GM23338 (cell line): ENCODE data around the gene PAQR5. TPM values are rescaled to one million over a fixed set of nuclear protein-coding genes. Genes with fewer than 3 reads are reported as not detected.

Source experiments
- ATAC-seq: fragments of 200-7000 bp; cut with Tn5 transposase; 3 replicates; pipeline ENCODE4 v1.9.1; 2020
- DNase-seq: peaks from one replicate; pipeline ENCODE4 v3.0.0-alpha.2; 2015; ENCODE audit warnings: low spot score
- H2AFZ ChIP-seq: fragments of 200-600 bp; sonication (generic); 2 replicates; pipeline ENCODE4 v1.8.0; 2016; ENCODE audit warnings: antibody characterized with exemption, mild to moderate bottlenecking, moderate library complexity
- H3F3A ChIP-seq: fragments of 200-600 bp; sonication (generic); replicated peaks from 2 replicates; pipeline ENCODE4 v1.8.0; 2017; ENCODE audit warnings: antibody characterized with exemption, mixed run types, low read depth
- H3K27ac ChIP-seq: fragments of 200-600 bp; sonication (generic); 2 replicates; pipeline ENCODE4 v1.6.1; 2016; ENCODE audit warnings: low read depth
- H3K27me3 ChIP-seq: fragments of 200-600 bp; sonication (generic); 2 replicates; pipeline ENCODE4 v1.8.0; 2016; ENCODE audit warnings: mild to moderate bottlenecking, mixed run types, moderate library complexity; ENCODE audit not compliant: insufficient read depth
- H3K36me3 ChIP-seq: fragments of 200-600 bp; sonication (generic); 2 replicates; pipeline ENCODE4 v1.8.0; 2016; ENCODE audit warnings: mild to moderate bottlenecking; ENCODE audit not compliant: insufficient read depth
- H3K4me1 ChIP-seq: fragments of 200-600 bp; sonication (generic); 2 replicates; pipeline ENCODE4 v1.8.0; 2016; ENCODE audit warnings: mild to moderate bottlenecking, moderate library complexity; ENCODE audit not compliant: insufficient read depth
- H3K4me2 ChIP-seq: fragments of 200-600 bp; sonication (generic); 2 replicates; pipeline ENCODE4 v1.7.1; 2017; ENCODE audit warnings: mixed run types
- H3K4me3 ChIP-seq: fragments of 200-600 bp; sonication (generic); 2 replicates; pipeline ENCODE4 v1.6.1; 2016; ENCODE audit warnings: mixed run types
- H3K79me2 ChIP-seq: fragments of 200-600 bp; sonication (generic); replicated peaks from 2 replicates; pipeline ENCODE4 v1.8.0; 2017; ENCODE audit warnings: mild to moderate bottlenecking; ENCODE audit not compliant: insufficient read depth
- H3K9me2 ChIP-seq: fragments of 200-600 bp; sonication (generic); 2 replicates; pipeline ENCODE4 v1.8.0; 2017; ENCODE audit not compliant: insufficient read depth
- H4K20me1 ChIP-seq: fragments of 200-600 bp; sonication (generic); replicated peaks from 2 replicates; pipeline ENCODE4 v1.8.0; 2017; ENCODE audit warnings: mild to moderate bottlenecking; ENCODE audit not compliant: insufficient read depth
- H3K27ac Mint-ChIP-seq: 2 replicates; pipeline ENCODE4 v1.8.0; 2020; ENCODE audit warnings: inconsistent platforms, mild to moderate bottlenecking, moderate library complexity, mixed read lengths
- H3K27me3 Mint-ChIP-seq: 3 replicates; pipeline ENCODE4 v1.8.0; 2022; ENCODE audit warnings: low read depth, mild to moderate bottlenecking, moderate library complexity, mixed read lengths, inconsistent platforms; ENCODE audit not compliant: insufficient read depth, poor library complexity
- H3K36me3 Mint-ChIP-seq: 3 replicates; pipeline ENCODE4 v1.8.0; 2021; ENCODE audit warnings: low read depth, mild to moderate bottlenecking, inconsistent platforms, moderate library complexity, mixed read lengths
- H3K4me1 Mint-ChIP-seq: 3 replicates; pipeline ENCODE4 v1.8.0; 2020; ENCODE audit warnings: mild to moderate bottlenecking, inconsistent platforms, mixed read lengths
- H3K4me3 Mint-ChIP-seq: 3 replicates; pipeline ENCODE4 v1.8.0; 2021; ENCODE audit warnings: moderate library complexity, mild to moderate bottlenecking, inconsistent platforms, mixed read lengths
- H3K9me3 Mint-ChIP-seq: 3 replicates; pipeline ENCODE4 v1.8.0; 2020; ENCODE audit warnings: moderate library complexity, mild to moderate bottlenecking, inconsistent platforms, mixed read lengths
- CREB1 ChIP-seq: fragments of 250-450 bp; sonication (Bioruptor Pico); IDR thresholded peaks from 2 replicates; pipeline ENCODE4 v1.5.0; 2020; ENCODE audit warnings: low read depth, mild to moderate bottlenecking, moderate library complexity
- CTCF ChIP-seq, 2 experiments: fragments of 200-600 bp in 1 of 2; sonication (generic) in 1 of 2; conservative IDR thresholded peaks; 2 replicates each; pipeline versions ENCODE4 v1.5.1 to v1.6.1; 2016 to 2017; ENCODE audit warnings: antibody characterized with exemption in 2 of 2, low read depth in 2 of 2, mild to moderate bottlenecking in 2 of 2, moderate library complexity in 1 of 2
- ETS1 ChIP-seq: IDR thresholded peaks from 2 replicates; pipeline ENCODE4 v1.6.1; 2016; ENCODE audit warnings: antibody characterized with exemption
- EZH2 ChIP-seq: fragments of 200-600 bp; sonication (generic); IDR thresholded peaks from one replicate; pipeline ENCODE4 v1.8.0; 2017; ENCODE audit warnings: antibody characterized with exemption, mild to moderate bottlenecking, low read depth; ENCODE audit not compliant: unreplicated experiment
- EZH2phosphoT487 ChIP-seq: fragments of 200-600 bp; sonication (generic); IDR thresholded peaks from one replicate; pipeline ENCODE4 v1.8.1; 2018; ENCODE audit warnings: antibody characterized with exemption; ENCODE audit not compliant: unreplicated experiment
- JUNB ChIP-seq: IDR thresholded peaks from one replicate; pipeline ENCODE4 v1.6.1; 2016; ENCODE audit warnings: antibody characterized with exemption; ENCODE audit not compliant: unreplicated experiment
- NANOG ChIP-seq: IDR thresholded peaks from 2 replicates; pipeline ENCODE4 v1.6.1; 2016; ENCODE audit warnings: antibody characterized with exemption, borderline replicate concordance
- POLR2AphosphoS5 ChIP-seq: IDR thresholded peaks from 2 replicates; pipeline ENCODE4 v1.6.1; 2016; ENCODE audit warnings: antibody characterized with exemption, low read depth
- REST ChIP-seq: IDR thresholded peaks from one replicate; pipeline ENCODE4 v1.6.1; 2018; ENCODE audit warnings: antibody characterized with exemption; ENCODE audit not compliant: unreplicated experiment
- STAT1 ChIP-seq: IDR thresholded peaks from one replicate; pipeline ENCODE4 v1.6.1; 2016; ENCODE audit warnings: antibody characterized with exemption; ENCODE audit not compliant: unreplicated experiment
- ZNF114 ChIP-seq: fragments of 250-450 bp; sonication (Bioruptor Pico); IDR thresholded peaks from 2 replicates; pipeline ENCODE4 v1.5.0; 2020; ENCODE audit warnings: mild to moderate bottlenecking, moderate library complexity
- ZNF331 ChIP-seq: fragments of 250-450 bp; sonication (Bioruptor Pico); IDR thresholded peaks from 2 replicates; pipeline ENCODE4 v1.5.0; 2020; ENCODE audit warnings: low read depth, mild to moderate bottlenecking, moderate library complexity
- ZNF462 ChIP-seq: fragments of 250-450 bp; sonication (Bioruptor Pico); IDR thresholded peaks from 2 replicates; pipeline ENCODE4 v1.5.0; 2020; ENCODE audit warnings: mild to moderate bottlenecking, moderate library complexity
- polyA plus RNA-seq: library from polyadenylated mRNA; unstranded; fragments of >200 nt; fragmentation: Nextera tagmentation; extraction: Ambion mirVana; gene quantifications from 2 replicates; pipeline ENCODE4 v1.2.1, GENCODE V29; 2016
- total RNA-seq: library from RNA; depleted of rRNA; stranded (reverse); fragments of >200 nt; shearing (Covaris generic); gene quantifications from 2 replicates; pipeline ENCODE4 v1.2.3, GENCODE V29; 2014

Gene PAQR5
- total and polyA plus RNA-seq, 2 experiments from 2014 or later = 8.7 to 14.5 TPM

- DNase-seq = no peak
Measured at GRCh38 chr15:69375151-69375790, 76.6 kb downstream of the PAQR5 start.

More at GRCh38 chr15:69375151-69375790, 76.6 kb downstream of the PAQR5 start:
- H3K4me2 ChIP-seq = no peak overlapping the region
- H3K79me2 ChIP-seq = no peaks in the 10 kb centered on the region
- no peak overlapping the region for H2AFZ ChIP-seq
- no peaks in the 10 kb centered on the region for H3K4me1 ChIP-seq
- Mint-ChIP-seq H3K36me3 (no peaks in the 10 kb centered on the region), H3K4me3 (no peak overlapping the region), H3K9me3 (peaks cover 4% of the 10 kb centered on the region; the same call in 2 of the 3 replicates), H3K4me1 (peaks cover 1% of the 10 kb centered on the region; the same call in 2 of the 3 replicates), H3K27me3 (peaks cover 5% of the 10 kb centered on the region), H3K27ac (no peak overlapping the region)
- H3K36me3 ChIP-seq = 0 out of 2 replicates have a peak, but pooled peaks cover 8% of the 10 kb centered on the region
- H3K27me3 ChIP-seq = no peaks in the 10 kb centered on the region
- H3K27ac ChIP-seq = no peak overlapping the region
- no peaks in the 10 kb centered on the region for H3K9me2 ChIP-seq
- no peak overlapping the region for H3K4me3 ChIP-seq
- 0 out of 2 replicates have a peak, but pooled peaks cover 3% of the 10 kb centered on the region for H4K20me1 ChIP-seq
- TF ChIP-seq CREB1 (CRISPR knock-in tag) (no peak), EZH2 (no peak), JUNB (no peak), POLR2AphosphoS5 (no peak), EZH2phosphoT487 (no peak), ZNF462 (CRISPR knock-in tag) (no peak), NANOG (no peak), ZNF331 (CRISPR knock-in tag) (no peak), ETS1 (no peak), CTCF (conservative IDR thresholded peaks at IDR 0.05; ENCODE audit: low read depth in 2 of 2) (no peak), REST (no peak), ZNF114 (CRISPR knock-in tag) (no peak), STAT1 (no peak)
- no peak for ATAC-seq
- no peaks in the 10 kb centered on the region for H3F3A ChIP-seq
